Upper lobe of right lung (tissue), 1 donor: Measurements from ENCODE around the gene ASIC2. TPM values are rescaled to one million over a fixed set of nuclear protein-coding genes. Genes with fewer than 3 reads are reported as not detected.

ENCODE experiments used
- ATAC-seq: fragments of 200-7000 bp; cut with Tn5 transposase; one replicate; pipeline ENCODE4 v1.9.1; 2020; ENCODE audit warnings: mild to moderate bottlenecking, moderate library complexity
- DNase-seq: peaks from one replicate; pipeline ENCODE4 v3.0.0-alpha.2; 2020
- H3K27ac ChIP-seq: fragments of 200-600 bp; one replicate; pipeline ENCODE4 v1.8.0; 2022
- H3K27me3 ChIP-seq: fragments of 200-600 bp; one replicate; pipeline ENCODE4 v1.8.0; 2022; ENCODE audit warnings: mild to moderate bottlenecking
- H3K36me3 ChIP-seq: fragments of 200-600 bp; one replicate; pipeline ENCODE4 v1.8.0; 2022
- H3K4me1 ChIP-seq: fragments of 200-600 bp; one replicate; pipeline ENCODE4 v1.8.0; 2022
- H3K4me3 ChIP-seq: fragments of 200-600 bp; one replicate; pipeline ENCODE4 v1.8.0; 2022; ENCODE audit warnings: mild to moderate bottlenecking
- H3K9me3 ChIP-seq: fragments of 200-600 bp; one replicate; pipeline ENCODE4 v1.8.0; 2022
- intact Hi-C: fragments of 100-400 bp; cut with DNase I; formaldehyde crosslinking; loops from one replicate; pipeline ENCODE4 v1.11.0; 2022
- total RNA-seq: library from RNA; stranded (reverse); fragmentation: NEBNext Ultra II Directional; extraction: Animal tissue kit (Norgen Biotek cat#: 25700); gene quantifications from one replicate; pipeline ENCODE4 v1.2.1, GENCODE V29; 2021
- TF ChIP-seq, protein P1 (sequence below): fragments of 200-600 bp; IDR thresholded peaks from one replicate; pipeline ENCODE4 v1.8.0; 2022; ENCODE audit warnings: antibody characterized with exemption
- donor health status: DM: no; HTN: yes; CAD: no; lungs with severe emphysema.

Gene ASIC2
- total RNA-seq, 1 donor from 2014 or later = not detected

- TF ChIP-seq, protein P1, sequence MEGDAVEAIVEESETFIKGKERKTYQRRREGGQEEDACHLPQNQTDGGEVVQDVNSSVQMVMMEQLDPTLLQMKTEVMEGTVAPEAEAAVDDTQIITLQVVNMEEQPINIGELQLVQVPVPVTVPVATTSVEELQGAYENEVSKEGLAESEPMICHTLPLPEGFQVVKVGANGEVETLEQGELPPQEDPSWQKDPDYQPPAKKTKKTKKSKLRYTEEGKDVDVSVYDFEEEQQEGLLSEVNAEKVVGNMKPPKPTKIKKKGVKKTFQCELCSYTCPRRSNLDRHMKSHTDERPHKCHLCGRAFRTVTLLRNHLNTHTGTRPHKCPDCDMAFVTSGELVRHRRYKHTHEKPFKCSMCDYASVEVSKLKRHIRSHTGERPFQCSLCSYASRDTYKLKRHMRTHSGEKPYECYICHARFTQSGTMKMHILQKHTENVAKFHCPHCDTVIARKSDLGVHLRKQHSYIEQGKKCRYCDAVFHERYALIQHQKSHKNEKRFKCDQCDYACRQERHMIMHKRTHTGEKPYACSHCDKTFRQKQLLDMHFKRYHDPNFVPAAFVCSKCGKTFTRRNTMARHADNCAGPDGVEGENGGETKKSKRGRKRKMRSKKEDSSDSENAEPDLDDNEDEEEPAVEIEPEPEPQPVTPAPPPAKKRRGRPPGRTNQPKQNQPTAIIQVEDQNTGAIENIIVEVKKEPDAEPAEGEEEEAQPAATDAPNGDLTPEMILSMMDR = no peak
- no peaks in the 10 kb centered on the region for H3K27me3 ChIP-seq
- intact Hi-C loops = no loop called here
- no peaks in the 10 kb centered on the region for H3K9me3 ChIP-seq
- no peak for ATAC-seq
- no peak overlapping the region for H3K4me3 ChIP-seq
- no peaks in the 10 kb centered on the region for H3K36me3 ChIP-seq
- H3K4me1 ChIP-seq = no peaks in the 10 kb centered on the region
- DNase-seq = no peak
- H3K27ac ChIP-seq = no peak overlapping the region
Measured at GRCh38 chr17:33273743-33274410, 19.2 kb downstream of the ASIC2 start.

DNA sequence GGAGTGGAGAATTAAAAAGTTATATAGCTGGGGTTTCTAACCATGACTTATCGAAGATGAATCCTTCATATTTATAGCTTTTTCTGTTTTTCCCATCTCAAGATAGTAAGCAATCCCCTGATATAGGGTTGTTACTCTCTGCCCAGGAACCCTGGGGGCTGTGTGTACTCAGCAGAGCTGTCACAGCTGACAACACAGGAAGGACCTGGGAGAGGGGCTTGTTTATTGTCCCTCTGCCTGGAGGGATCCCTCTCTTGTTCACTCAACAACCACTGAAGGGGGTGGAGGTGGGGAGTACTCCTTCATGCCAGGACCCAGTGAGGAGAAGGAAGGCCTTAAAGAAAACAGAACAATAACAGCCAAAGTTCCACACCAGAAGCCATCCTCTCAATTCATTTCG lies 19.8 kb downstream of the ASIC2 start:
- intact Hi-C loops = no loop called here

GRCh38 chr17:33272438-33272837 lies 20.7 kb downstream of the ASIC2 start:
- Histone ChIP-seq H3K27ac (no peak overlapping the region), H3K9me3 (no peaks in the 10 kb centered on the region), H3K4me1 (no peaks in the 10 kb centered on the region), H3K27me3 (no peaks in the 10 kb centered on the region), H3K36me3 (no peaks in the 10 kb centered on the region), H3K4me3 (no peak overlapping the region)
- ATAC-seq (no peak), DNase-seq (no peak)
- TF ChIP-seq, protein P1 = no peak
- intact Hi-C loops = no loop called here

More for the DNA sequence above, 19.8 kb downstream of the ASIC2 start:
- DNase-seq = no peak
- no peak for ATAC-seq
- Histone ChIP-seq H3K4me3 (no peak overlapping the region), H3K9me3 (no peaks in the 10 kb centered on the region), H3K4me1 (no peaks in the 10 kb centered on the region), H3K27me3 (no peaks in the 10 kb centered on the region), H3K27ac (no peak overlapping the region), H3K36me3 (no peaks in the 10 kb centered on the region)
- TF ChIP-seq, protein P1 = no peak

GRCh38 chr17:33269337-33270060 lies 23.6 kb downstream of the ASIC2 start:
- H3K9me3 ChIP-seq = no peaks in the 10 kb centered on the region
- H3K36me3 ChIP-seq = no peaks in the 10 kb centered on the region
- TF ChIP-seq, protein P1 = no peak
- no peak overlapping the region for H3K27ac ChIP-seq
- H3K4me3 ChIP-seq = no peak overlapping the region
- DNase-seq (no peak), ATAC-seq (no peak)
- no peaks in the 10 kb centered on the region for H3K27me3 ChIP-seq
- intact Hi-C loops = no loop called here
- H3K4me1 ChIP-seq = no peaks in the 10 kb centered on the region

- DNase-seq (no peak), ATAC-seq (no peak)
- H3K4me3 ChIP-seq = no peak overlapping the region
- H3K4me1 ChIP-seq = no peaks in the 10 kb centered on the region
- no peaks in the 10 kb centered on the region for H3K27me3 ChIP-seq
- H3K36me3 ChIP-seq = no peaks in the 10 kb centered on the region
- TF ChIP-seq, protein P1 = no peak
- H3K27ac ChIP-seq = no peak overlapping the region
- intact Hi-C loops = no loop called here
- no peaks in the 10 kb centered on the region for H3K9me3 ChIP-seq
Measured at GRCh38 chr17:33267851-33268548, 25.1 kb downstream of the ASIC2 start.
